ENCODE measurements around the gene FLG2. TPM values are rescaled to one million over a fixed set of nuclear protein-coding genes. Genes with fewer than 3 reads are reported as not detected.

Gene FLG2
- total and polyA plus RNA-seq, 2 of the 4 experiments (the other 2 are of a cell fraction) = 0.02 TPM; not detected in 1

GRCh38 chr1:152374451-152374850, 14.6 kb upstream of the FLG2 start:
- intact Hi-C loops (cut with micrococcal nuclease) (no loop called here), dilution Hi-C loops (cut with HindIII; ENCODE audit: low sequenced_read_pairs, unreplicated experiment) (no loop called here), in situ Hi-C loops (cut with MboI; ENCODE audit: low sequenced_read_pairs) (no loop called here)
- no peak overlapping the region for H4K5ac ChIP-seq (ENCODE audit: low read depth, low read length)
- BruUV-seq (replicated peaks) = no TSS peak
- H3K9me3 ChIP-seq (ENCODE audit: control insufficient read depth, insufficient read depth, low read length) = no peaks in the 10 kb centered on the region
- WGBS, 2 experiments (ENCODE audit: extremely low coverage in 2 of 2, insufficient read length in 1 of 2) = 60% methylated on average over 2 of the region's 3 CpGs; no CpG with 5 or more reads in 1 of the 2 experiments
- H2BK120ac ChIP-seq (ENCODE audit: low read depth, low read length) = no peak overlapping the region
- no peak overlapping the region for H2BK5ac ChIP-seq (ENCODE audit: low read depth, low read length, poor library complexity, severe bottlenecking)
- TF ChIP-seq MAFK (IDR thresholded peaks at IDR 0.05; ENCODE audit: low read depth, low read length) (no peak), BHLHE40 (IDR thresholded peaks at IDR 0.05; ENCODE audit: low read depth, low read length) (no peak), SMC3 (IDR thresholded peaks at IDR 0.05; ENCODE audit: low read depth, low read length) (no peak), RAD21 (IDR thresholded peaks at IDR 0.05; ENCODE audit: low read length) (no peak), CTCF (conservative IDR thresholded peaks at IDR 0.05; ENCODE audit: low read depth, low read length) (no peak), CHD1 (IDR thresholded peaks at IDR 0.05; ENCODE audit: low read depth, low read length) (no peak), POLR2A (IDR thresholded peaks at IDR 0.05; ENCODE audit: low read depth, low read length) (no peak), ELK1 (IDR thresholded peaks at IDR 0.05; ENCODE audit: borderline replicate concordance, low read depth, low read length) (no peak), CEBPB (IDR thresholded peaks at IDR 0.05; ENCODE audit: low read depth, low read length) (no peak), RCOR1 (IDR thresholded peaks at IDR 0.05; ENCODE audit: insufficient replicate concordance, low read length) (no peak)
- no peaks in the 10 kb centered on the region for H3K4me1 ChIP-seq (ENCODE audit: control insufficient read depth, insufficient read depth, low read length)
- no peak overlapping the region for H4K8ac ChIP-seq (ENCODE audit: low read depth in 2 of 2, low read length in 2 of 2)
- no peak overlapping the region for H3K27ac ChIP-seq (ENCODE audit: insufficient read depth, low read length)
- H3K4me3 ChIP-seq (ENCODE audit: insufficient read depth, low read depth, low read length) = no peak overlapping the region
- no peak overlapping the region for H3K18ac ChIP-seq (ENCODE audit: low read depth, low read length)
- no peak overlapping the region for H2BK15ac ChIP-seq (ENCODE audit: low read depth, low read length)
- H3K79me1 ChIP-seq (ENCODE audit: low read depth in 1 of 2, low read length in 2 of 2) = no peaks in the 10 kb centered on the region
- H3K14ac ChIP-seq (replicated peaks; ENCODE audit: low read depth, low read length) = no peak overlapping the region
- no peaks in the 10 kb centered on the region for H3K9me1 ChIP-seq (ENCODE audit: insufficient read depth, low read length)
- no peak overlapping the region for H3K9ac ChIP-seq (ENCODE audit: low read depth, low read length)
- no peaks in the 10 kb centered on the region for H4K20me1 ChIP-seq (ENCODE audit: insufficient read depth, low read length)
- ATAC-seq (ENCODE audit: low read depth) (no peak), DNase-seq (no peak)
- H3K4me2 ChIP-seq (ENCODE audit: low read depth, low read length) = no peak overlapping the region
- H3K36me3 ChIP-seq (ENCODE audit: control insufficient read depth, insufficient read depth, low read length) = no peaks in the 10 kb centered on the region
- no peak overlapping the region for H2AK5ac ChIP-seq (ENCODE audit: low read depth, low read length)
- ChIA-PET CTCF (no interaction called here), POLR2A (ENCODE audit: unreplicated experiment) (no interaction called here)
- no peak overlapping the region for H3K23ac ChIP-seq (ENCODE audit: low read depth, low read length)
- H2AK9ac ChIP-seq (replicated peaks; ENCODE audit: low read depth, low read length, poor library complexity) = no peak overlapping the region
- H4K91ac ChIP-seq (ENCODE audit: insufficient read depth, low read depth, low read length) = no peak overlapping the region
- no peak overlapping the region for H3K4ac ChIP-seq (ENCODE audit: low read depth, low read length)
- no peak overlapping the region for H2BK20ac ChIP-seq (ENCODE audit: low read depth, low read length)
- no peak overlapping the region for H3K56ac ChIP-seq (ENCODE audit: extremely low read depth, insufficient read depth, low read length)
- no peaks in the 10 kb centered on the region for H3K27me3 ChIP-seq (ENCODE audit: control insufficient read depth, insufficient read depth, low read length)
- H2AFZ ChIP-seq (replicated peaks; ENCODE audit: low read length, poor library complexity) = no peak overlapping the region
